GM19099 (cell line): ENCODE data around the gene SMAD3.

Experiments
- POLR2A ChIP-seq: IDR thresholded peaks from 3 replicates; pipeline ENCODE4 v1.6.1; 2011; ENCODE audit warnings: low read depth; ENCODE audit not compliant: insufficient read length; ENCODE audit errors: extremely low read depth

The SMAD3 gene

DNA sequence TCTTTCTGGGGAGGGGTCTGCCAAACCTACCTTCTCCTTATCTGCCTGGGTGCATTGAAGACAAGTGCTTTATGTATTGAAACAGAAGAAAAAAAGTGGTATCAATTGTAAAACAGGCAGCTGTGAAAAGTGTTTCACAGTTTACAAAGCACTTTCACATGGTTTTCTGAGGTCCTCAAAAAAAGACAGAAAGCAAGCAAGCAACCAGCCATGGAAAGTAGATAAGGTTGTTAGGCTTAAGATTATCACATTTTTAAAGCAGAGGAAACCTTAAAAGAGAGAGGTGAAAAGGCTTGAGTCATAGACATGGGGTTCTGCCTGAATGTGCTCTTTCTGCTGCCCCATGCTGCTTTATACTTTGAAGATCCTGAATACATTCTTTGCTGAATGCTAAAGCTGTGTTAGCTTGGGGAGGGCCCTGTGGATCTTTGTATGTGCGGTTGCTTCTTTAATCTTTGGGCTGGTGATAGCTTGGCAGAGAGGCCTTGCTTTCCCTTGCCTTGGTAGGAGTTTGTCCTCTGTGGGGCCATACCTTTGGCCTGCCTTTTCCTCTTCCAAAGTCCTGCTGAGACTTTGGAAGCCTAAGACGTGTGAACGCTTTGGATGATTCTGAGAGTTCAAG lies 2.6 kb downstream of the SMAD3 start:
- TF ChIP-seq POLR2A: no peak

DNA sequence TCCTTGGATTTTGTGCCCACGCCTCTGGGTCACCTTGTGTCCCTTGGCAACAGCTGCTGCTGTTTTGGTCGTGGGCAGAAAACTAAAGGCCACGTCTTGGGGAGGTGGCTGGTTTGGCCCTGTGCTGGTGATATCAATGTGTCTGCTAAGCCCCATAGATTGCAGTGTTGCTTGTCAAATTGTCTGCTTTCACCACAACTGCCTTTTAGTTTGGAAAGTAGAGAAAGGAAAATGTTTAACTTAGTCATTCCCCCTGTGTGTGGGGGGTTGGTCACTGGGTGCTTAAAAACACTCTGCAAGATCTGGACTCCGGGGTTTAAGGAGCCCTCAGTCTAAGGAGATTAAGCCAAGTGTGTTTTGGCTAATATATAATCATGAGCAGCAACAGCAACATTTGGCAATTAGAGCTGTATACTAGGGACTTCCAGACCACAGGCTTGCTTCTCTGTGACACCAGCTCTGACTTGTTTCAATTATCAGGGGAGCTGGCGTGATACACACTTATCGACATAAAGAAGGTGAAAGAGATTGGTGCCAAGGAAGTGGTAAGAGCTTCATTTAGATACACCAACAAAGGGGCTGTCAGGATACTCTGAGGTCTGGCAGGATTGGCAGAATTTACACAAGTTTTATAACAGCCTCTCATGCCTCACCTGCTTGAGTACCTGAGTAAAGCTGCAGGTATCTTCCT lies 3.5 kb downstream of the SMAD3 start:
- TF ChIP-seq POLR2A: no peak

- no peak for TF ChIP-seq POLR2A
Measured at GRCh38 chr15:67070150-67070549, 4.7 kb downstream of the SMAD3 start.

DNA sequence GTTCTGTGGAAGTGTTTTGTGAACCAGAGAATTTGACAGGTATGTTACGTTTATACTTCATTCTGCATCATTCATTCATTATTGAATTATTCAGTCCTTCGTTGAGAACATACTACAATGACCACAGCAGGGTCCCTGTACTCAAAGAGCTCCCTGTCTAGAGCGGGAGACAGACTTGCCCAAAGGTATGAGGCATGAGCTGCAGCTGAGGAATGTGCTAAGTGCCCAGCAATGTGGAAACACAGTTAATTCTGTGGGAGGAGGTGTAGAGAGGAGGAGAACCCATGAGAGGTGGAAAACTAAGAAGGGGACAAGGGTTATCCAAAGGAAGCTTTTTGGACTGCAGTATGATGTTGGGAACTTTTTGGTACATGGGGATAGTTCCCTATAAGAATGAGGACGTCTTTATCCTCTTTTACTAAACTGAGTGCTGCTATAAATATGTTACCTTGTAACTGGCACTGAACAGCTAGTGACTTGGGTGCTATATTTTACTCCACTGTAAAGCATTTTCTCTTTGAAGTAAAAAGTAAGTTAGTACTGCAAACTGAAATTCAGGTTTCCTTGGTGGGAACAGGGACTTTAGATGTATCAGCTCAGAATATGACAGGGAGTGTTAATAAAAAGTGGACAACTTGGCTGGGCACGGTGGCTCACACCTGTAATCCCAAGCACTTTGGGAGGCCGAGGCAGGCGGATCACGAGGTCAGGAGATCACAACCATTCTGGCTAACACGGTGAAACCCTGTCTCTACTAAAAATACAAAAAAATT lies 5.7 kb downstream of the SMAD3 start:
- no peak for TF ChIP-seq POLR2A

GRCh38 chr15:67072442-67072841 lies 7.0 kb downstream of the SMAD3 start:
- no peak for TF ChIP-seq POLR2A

- TF ChIP-seq POLR2A: no peak
Measured at GRCh38 chr15:67072958-67073357, 7.6 kb downstream of the SMAD3 start.

DNA sequence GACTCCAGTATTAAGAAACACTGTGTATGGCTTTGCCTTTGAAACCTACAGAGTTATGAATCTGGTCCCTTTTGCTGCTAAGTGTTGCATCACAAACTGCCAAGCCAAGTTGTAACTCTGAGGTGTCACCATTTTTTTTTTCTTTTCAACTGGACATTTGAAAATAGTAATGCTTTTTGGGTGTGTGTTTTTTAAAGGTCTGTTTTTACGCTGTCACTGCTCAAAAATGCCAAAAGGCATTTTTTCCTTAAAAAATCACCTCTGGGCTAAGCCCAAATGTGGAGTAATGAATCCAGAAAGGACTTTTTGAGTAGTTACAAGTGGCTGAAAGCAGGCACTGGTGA lies 9.5 kb downstream of the SMAD3 start:
- no peak for TF ChIP-seq POLR2A

DNA sequence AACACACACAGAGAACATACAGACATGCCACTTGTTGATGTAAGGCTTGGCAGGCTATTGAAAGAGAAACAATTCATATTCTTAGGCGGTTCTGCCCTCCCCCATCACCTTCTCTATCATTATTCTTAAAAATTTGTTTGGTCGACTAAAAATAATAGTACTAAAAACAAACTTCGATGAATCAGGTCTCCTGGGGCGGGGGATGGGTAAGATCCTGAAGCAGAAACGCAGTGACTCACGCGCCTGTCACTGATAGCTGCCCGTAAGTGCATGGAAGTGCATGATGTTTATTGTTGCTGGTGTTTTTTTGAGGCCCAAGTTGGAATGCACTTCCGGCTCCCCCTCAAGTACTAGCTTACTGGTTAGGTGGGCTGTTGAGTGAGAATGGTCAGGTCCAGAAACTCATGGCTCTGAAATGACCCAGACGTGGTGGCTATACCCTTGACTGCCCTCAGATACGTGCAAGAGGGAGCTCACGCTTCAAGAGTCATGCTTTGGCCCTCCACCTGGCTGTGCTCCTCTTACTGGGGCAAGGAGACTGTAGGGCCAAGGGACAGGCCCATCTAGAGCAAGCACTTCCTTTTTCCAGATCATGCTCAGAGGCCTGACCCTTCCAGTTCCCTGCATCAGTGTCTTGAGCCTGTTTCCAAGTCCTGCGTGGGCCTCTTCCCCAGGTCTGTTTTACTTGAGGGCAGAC lies 10.9 kb downstream of the SMAD3 start:
- no peak for TF ChIP-seq POLR2A

GRCh38 chr15:67077641-67078215 lies 12.3 kb downstream of the SMAD3 start:
- no peak for TF ChIP-seq POLR2A

- TF ChIP-seq POLR2A: no peak
Measured at GRCh38 chr15:67079361-67079760, 14.0 kb downstream of the SMAD3 start.

GRCh38 chr15:67080118-67080899 lies 14.9 kb downstream of the SMAD3 start:
- no peak for TF ChIP-seq POLR2A

DNA sequence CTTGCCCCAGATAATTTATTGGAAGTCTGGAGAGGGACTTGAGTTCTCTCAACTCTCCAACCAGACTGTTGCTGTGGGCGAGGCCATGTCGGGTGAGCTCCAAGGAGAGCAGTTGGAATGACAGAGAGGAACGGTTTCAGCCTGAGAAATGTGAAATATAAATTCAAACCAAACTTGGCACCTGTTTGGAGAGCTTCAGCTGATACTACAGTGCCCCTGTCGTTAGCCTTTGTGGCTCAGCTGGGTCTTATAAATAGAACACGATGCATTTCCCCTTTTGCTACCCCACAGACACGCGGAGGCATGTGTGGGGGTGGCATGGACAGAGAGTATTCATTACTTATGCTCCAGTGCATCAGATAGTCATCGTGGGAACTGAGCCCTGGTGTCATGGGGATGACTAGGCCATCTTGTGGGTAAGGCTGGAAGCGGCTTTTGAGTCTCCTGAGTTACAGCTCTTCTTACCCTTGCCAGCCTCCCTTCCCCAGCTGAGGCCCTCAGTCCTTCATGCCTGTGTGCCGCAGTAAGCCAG lies 15.6 kb downstream of the SMAD3 start:
- TF ChIP-seq POLR2A: no peak

DNA sequence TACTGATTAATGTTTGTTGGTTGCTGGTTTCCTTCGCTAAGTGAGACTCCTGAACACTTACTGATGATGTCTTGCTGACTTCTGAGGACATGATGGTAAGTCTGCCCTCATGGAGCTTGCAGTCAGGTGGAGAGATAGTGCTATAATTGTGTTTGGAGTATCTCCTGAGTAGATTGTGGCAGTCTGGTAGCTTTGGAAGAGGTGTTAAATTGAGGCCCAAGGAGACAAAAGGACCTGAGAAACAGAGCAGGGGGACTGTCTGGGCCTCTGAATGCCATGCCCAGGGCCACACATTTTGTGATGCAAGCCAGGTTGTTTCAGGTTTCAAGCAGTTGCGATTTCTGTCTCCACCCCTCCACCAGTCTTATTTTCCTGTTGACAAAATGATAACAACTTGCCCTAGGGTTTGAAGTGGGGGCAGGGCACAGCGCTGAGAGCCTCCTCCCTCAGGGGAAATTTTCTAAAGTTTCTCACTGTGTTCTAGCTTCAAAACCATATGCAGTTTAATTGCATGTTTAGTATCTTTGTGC lies 16.7 kb downstream of the SMAD3 start:
- peak; percentile 19 for TF ChIP-seq POLR2A
